ENCODE measurements around the gene KCNK10. TPM values are rescaled to one million over a fixed set of nuclear protein-coding genes. Genes with fewer than 3 reads are reported as not detected.

The KCNK10 gene
- total RNA-seq, 1 donor from 2014 or later: not detected

DNA sequence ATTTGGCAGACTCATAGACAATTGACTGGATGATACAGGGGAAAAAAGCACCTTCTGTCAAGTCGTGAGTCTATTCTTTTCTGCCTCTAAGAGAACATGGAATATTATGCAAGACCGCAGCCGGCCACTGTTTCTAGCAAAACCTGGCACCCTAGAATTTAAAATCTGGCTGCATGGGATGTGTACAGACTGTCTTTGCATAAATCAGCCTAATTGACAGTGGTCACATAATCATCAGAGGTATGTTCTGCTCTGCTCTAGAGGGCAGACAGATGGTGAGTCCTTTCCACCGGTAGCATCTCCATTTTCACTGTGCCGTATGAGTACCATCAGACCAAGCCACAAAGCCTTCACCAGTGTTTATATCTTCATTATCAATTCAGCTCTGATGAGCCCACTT lies 80.6 kb downstream of the KCNK10 start:
- Histone ChIP-seq H3K27me3 (ENCODE audit: control insufficient read depth in 3 of 3, insufficient read depth in 3 of 3, low read length in 3 of 3) (peaks cover 0 to 13% (median 0%) of the 10 kb centered on the region in 3 donors), H3K4me1 (ENCODE audit: control insufficient read depth in 3 of 3, insufficient read depth in 3 of 3, low read length in 3 of 3) (no peaks in the 10 kb centered on the region), H3K9ac (ENCODE audit: low read depth in 1 of 3, low read length in 3 of 3) (no peak overlapping the region), H3K4me3 (ENCODE audit: low read length in 3 of 3) (no peak overlapping the region), H3K9me3 (ENCODE audit: control insufficient read depth in 3 of 3, low read length in 3 of 3) (no peaks in the 10 kb centered on the region), H3K27ac (ENCODE audit: low read depth, low read length) (no peak overlapping the region), H3K36me3 (ENCODE audit: control insufficient read depth in 3 of 3, insufficient read depth in 3 of 3, low read length in 3 of 3) (no peaks in the 10 kb centered on the region)

DNA sequence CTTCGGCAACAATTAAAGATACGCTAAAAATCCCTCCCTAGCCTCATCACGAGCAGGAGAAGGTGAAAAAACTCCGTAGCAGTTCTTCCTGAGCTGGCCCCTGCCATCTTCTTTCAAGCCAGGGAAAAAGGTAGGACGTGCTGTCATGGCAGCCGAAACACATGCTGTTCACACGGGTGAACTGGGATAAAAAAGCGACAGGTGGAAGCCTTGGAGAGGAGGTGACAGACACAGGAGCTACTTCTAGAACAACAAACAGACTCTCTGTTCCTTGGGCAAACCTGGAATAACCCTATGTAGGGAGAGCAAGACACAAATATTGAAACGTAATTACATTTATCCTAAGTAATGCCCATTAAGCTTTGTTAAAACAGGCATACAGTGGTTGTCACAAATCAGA lies 81.3 kb downstream of the KCNK10 start:
- Histone ChIP-seq H3K4me1 (ENCODE audit: control insufficient read depth in 3 of 3, insufficient read depth in 3 of 3, low read length in 3 of 3) (no peaks in the 10 kb centered on the region), H3K9me3 (ENCODE audit: control insufficient read depth in 3 of 3, low read length in 3 of 3) (no peaks in the 10 kb centered on the region), H3K9ac (ENCODE audit: low read depth in 1 of 3, low read length in 3 of 3) (no peak overlapping the region), H3K36me3 (ENCODE audit: control insufficient read depth in 3 of 3, insufficient read depth in 3 of 3, low read length in 3 of 3) (no peaks in the 10 kb centered on the region), H3K27ac (ENCODE audit: low read depth, low read length) (no peak overlapping the region), H3K4me3 (ENCODE audit: low read length in 3 of 3) (no peak overlapping the region), H3K27me3 (ENCODE audit: control insufficient read depth in 3 of 3, insufficient read depth in 3 of 3, low read length in 3 of 3) (peaks cover 0 to 13% (median 0%) of the 10 kb centered on the region in 3 donors)

DNA sequence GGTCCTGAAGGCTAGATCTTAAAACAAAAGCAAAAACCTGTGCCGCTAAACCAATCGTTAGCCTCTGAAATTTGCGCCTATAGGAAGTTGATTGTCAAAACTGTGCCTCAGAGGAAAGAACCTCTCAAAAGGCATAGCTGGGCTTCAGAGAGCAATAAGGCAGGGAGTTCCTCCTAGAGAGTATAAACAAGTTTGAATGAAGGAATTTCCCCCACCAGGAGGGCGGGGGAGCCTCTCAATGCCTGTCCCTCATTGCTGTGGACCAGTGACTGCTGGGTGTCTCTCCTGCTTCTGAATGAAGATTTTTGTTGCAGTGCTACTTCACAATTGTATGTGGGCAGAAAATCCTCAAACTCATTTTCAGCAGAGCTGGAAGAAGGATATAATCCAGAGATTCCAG lies 88.6 kb downstream of the KCNK10 start:
- peaks cover 0 to 3% (median 0%) of the 10 kb centered on the region in 3 donors for H3K9me3 ChIP-seq (ENCODE audit: control insufficient read depth in 3 of 3, low read length in 3 of 3)
- no peak overlapping the region for H3K4me3 ChIP-seq (ENCODE audit: low read length in 3 of 3)
- H3K27me3 ChIP-seq (ENCODE audit: control insufficient read depth in 3 of 3, insufficient read depth in 3 of 3, low read length in 3 of 3): no peaks in the 10 kb centered on the region
- H3K4me1 ChIP-seq (ENCODE audit: control insufficient read depth in 3 of 3, insufficient read depth in 3 of 3, low read length in 3 of 3): no peaks in the 10 kb centered on the region
- H3K27ac ChIP-seq (ENCODE audit: low read depth, low read length): no peak overlapping the region
- no peak overlapping the region for H3K9ac ChIP-seq (ENCODE audit: low read depth in 1 of 3, low read length in 3 of 3)
- no peaks in the 10 kb centered on the region for H3K36me3 ChIP-seq (ENCODE audit: control insufficient read depth in 3 of 3, insufficient read depth in 3 of 3, low read length in 3 of 3)

DNA sequence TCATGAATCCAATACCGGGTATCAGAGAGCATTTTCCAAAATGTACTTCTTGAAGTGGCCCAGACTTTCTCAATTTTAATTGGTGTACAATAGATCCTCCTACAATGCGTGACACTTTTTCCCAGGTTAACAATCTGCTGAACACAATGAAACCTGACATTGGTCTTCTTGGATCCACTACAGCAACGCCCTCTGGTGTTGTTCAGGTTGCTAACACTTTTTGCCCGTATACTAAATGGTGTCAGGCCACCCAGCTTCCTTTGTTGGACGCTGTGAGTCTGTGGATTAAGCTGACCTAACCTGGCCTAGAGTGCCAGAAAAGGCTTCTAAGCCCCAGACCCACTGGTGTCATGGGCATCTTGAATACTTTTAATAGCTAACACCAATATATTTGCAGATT lies 89.2 kb downstream of the KCNK10 start:
- Histone ChIP-seq H3K4me1 (ENCODE audit: control insufficient read depth in 3 of 3, insufficient read depth in 3 of 3, low read length in 3 of 3) (no peaks in the 10 kb centered on the region), H3K9ac (ENCODE audit: low read depth in 1 of 3, low read length in 3 of 3) (no peak overlapping the region), H3K4me3 (ENCODE audit: low read length in 3 of 3) (no peak overlapping the region), H3K9me3 (ENCODE audit: control insufficient read depth in 3 of 3, low read length in 3 of 3) (peaks cover 0 to 3% (median 0%) of the 10 kb centered on the region in 3 donors), H3K36me3 (ENCODE audit: control insufficient read depth in 3 of 3, insufficient read depth in 3 of 3, low read length in 3 of 3) (no peaks in the 10 kb centered on the region), H3K27me3 (ENCODE audit: control insufficient read depth in 3 of 3, insufficient read depth in 3 of 3, low read length in 3 of 3) (no peaks in the 10 kb centered on the region), H3K27ac (ENCODE audit: low read depth, low read length) (no peak overlapping the region)

DNA sequence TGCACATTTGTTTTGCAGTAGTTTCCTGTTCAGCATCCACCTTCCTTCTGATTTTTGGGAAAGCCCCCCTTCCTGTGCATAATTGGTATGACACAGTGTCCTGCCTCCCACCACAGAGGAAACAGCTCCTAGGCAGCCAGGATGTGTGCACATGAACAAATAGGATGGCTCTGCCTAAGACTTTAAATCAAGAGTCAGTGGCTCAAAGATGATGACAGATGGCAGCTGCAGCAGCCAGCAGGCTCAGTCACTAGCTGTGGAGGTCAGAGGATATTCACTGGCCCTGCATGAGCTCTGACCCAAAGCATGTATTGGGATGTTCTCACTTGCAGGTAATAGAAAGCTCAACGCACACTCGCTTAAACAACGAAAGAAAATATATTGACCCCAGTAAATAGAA lies 90.3 kb downstream of the KCNK10 start:
- H3K9me3 ChIP-seq (ENCODE audit: control insufficient read depth in 3 of 3, low read length in 3 of 3): peaks cover 0 to 3% (median 0%) of the 10 kb centered on the region in 3 donors
- H3K4me3 ChIP-seq (ENCODE audit: low read length in 3 of 3): no peak overlapping the region
- H3K36me3 ChIP-seq (ENCODE audit: control insufficient read depth in 3 of 3, insufficient read depth in 3 of 3, low read length in 3 of 3): no peaks in the 10 kb centered on the region
- no peaks in the 10 kb centered on the region for H3K4me1 ChIP-seq (ENCODE audit: control insufficient read depth in 3 of 3, insufficient read depth in 3 of 3, low read length in 3 of 3)
- no peak overlapping the region for H3K9ac ChIP-seq (ENCODE audit: low read depth in 1 of 3, low read length in 3 of 3)
- no peaks in the 10 kb centered on the region for H3K27me3 ChIP-seq (ENCODE audit: control insufficient read depth in 3 of 3, insufficient read depth in 3 of 3, low read length in 3 of 3)
- H3K27ac ChIP-seq (ENCODE audit: low read depth, low read length): no peak overlapping the region

DNA sequence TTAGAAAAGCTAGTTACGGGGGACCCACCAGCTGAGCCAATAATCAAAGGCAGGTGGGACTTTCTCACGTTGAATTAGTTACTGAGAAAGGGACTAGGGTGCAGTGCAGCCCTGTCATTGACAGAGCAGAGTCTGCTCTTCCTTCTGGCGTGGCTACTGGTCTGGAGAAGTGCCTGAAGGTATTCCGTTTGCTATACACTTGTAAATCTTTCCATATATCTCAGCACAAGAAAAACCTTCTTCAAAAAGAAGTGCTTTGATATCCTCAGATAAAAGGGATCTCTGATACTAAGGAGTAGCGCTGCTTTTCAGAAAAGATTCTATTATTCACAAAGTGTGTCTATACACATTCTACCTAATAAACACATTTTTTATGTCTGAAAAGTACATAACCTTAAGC lies 91.5 kb downstream of the KCNK10 start:
- no peak overlapping the region for H3K27ac ChIP-seq (ENCODE audit: low read depth, low read length)
- H3K36me3 ChIP-seq (ENCODE audit: control insufficient read depth in 3 of 3, insufficient read depth in 3 of 3, low read length in 3 of 3): no peaks in the 10 kb centered on the region
- H3K27me3 ChIP-seq (ENCODE audit: control insufficient read depth in 3 of 3, insufficient read depth in 3 of 3, low read length in 3 of 3): no peaks in the 10 kb centered on the region
- H3K4me3 ChIP-seq (ENCODE audit: low read length in 3 of 3): no peak overlapping the region
- no peaks in the 10 kb centered on the region for H3K4me1 ChIP-seq (ENCODE audit: control insufficient read depth in 3 of 3, insufficient read depth in 3 of 3, low read length in 3 of 3)
- H3K9ac ChIP-seq (ENCODE audit: low read depth in 1 of 3, low read length in 3 of 3): no peak overlapping the region
- peaks cover 0 to 3% (median 0%) of the 10 kb centered on the region in 3 donors for H3K9me3 ChIP-seq (ENCODE audit: control insufficient read depth in 3 of 3, low read length in 3 of 3)

DNA sequence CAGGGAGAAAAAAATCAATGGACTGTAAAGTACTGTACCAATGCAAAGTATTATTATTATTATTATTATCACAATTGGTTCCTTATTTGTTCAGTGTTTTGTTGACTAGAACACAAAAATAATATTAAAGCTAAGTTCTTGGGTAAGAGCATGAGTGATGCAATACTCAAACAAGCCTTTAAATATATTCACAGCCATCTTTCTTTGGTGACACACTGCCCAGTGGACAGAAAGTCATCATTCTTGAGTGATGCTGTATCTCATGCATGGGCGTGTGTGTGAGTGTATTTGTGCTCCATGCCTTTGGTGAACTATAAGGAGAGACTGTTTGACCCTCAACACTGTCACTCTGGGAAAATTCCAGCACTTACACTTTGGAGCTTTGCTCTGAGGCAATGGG lies 93.6 kb downstream of the KCNK10 start:
- no peaks in the 10 kb centered on the region for H3K36me3 ChIP-seq (ENCODE audit: control insufficient read depth in 3 of 3, insufficient read depth in 3 of 3, low read length in 3 of 3)
- no peaks in the 10 kb centered on the region for H3K9me3 ChIP-seq (ENCODE audit: control insufficient read depth in 3 of 3, low read length in 3 of 3)
- no peaks in the 10 kb centered on the region for H3K4me1 ChIP-seq (ENCODE audit: control insufficient read depth in 3 of 3, insufficient read depth in 3 of 3, low read length in 3 of 3)
- no peak overlapping the region for H3K9ac ChIP-seq (ENCODE audit: low read depth in 1 of 3, low read length in 3 of 3)
- no peak overlapping the region for H3K4me3 ChIP-seq (ENCODE audit: low read length in 3 of 3)
- no peak overlapping the region for H3K27ac ChIP-seq (ENCODE audit: low read depth, low read length)
- H3K27me3 ChIP-seq (ENCODE audit: control insufficient read depth in 3 of 3, insufficient read depth in 3 of 3, low read length in 3 of 3): no peaks in the 10 kb centered on the region

DNA sequence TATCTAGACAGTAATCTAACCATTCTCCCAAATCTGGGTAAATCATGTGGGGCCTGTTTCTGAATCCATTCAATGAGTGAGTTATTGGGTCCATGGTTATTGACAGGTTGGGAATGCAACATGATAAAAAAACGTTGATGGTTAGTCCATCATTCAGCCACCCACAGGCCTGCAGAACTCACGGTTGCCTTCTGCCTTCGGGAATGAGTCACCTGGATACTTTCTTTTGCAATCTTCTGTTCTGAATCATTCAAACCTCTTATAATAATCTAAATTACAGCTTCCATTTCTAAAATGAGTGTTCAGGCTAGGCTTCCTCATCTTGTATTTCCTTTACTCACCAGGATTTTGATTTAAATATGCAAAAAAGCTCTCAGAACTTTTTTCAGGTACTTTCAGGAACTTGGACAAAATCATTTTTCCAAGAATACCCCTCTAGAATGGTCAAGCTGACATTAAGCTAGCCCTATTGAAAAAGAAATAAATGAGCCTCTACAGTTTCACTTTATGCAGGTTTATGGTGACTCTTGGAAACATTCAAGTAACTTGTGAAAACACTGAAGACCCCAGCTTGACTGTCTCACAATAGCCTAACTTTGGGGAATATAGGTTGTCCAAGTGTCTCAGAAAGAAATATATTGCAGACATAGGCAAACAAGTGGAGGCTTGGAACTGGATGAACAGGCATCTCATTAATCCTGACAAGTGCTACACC lies 94.4 kb downstream of the KCNK10 start:
- Histone ChIP-seq H3K36me3 (ENCODE audit: control insufficient read depth in 3 of 3, insufficient read depth in 3 of 3, low read length in 3 of 3) (no peaks in the 10 kb centered on the region), H3K27ac (ENCODE audit: low read depth, low read length) (no peak overlapping the region), H3K4me3 (ENCODE audit: low read length in 3 of 3) (no peak overlapping the region)

DNA sequence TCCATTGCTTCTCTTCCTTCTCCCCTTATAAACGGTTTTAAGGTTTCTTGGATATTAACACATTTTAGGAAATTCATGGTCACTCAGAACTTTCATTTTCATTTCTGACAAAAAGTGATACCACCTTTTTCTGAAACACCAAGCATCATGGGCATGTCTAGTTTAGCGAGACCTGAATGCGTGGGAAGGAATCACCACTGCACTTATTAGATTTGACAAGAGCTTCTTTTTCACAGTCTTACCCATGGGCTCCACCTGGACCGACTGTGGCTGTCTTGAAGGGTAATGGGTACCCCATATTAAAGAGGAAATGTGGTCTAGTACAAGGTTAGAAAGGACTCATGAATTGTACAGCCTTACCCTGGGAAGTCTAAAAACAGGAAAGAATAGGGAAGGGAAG lies 95.4 kb downstream of the KCNK10 start:
- Histone ChIP-seq H3K36me3 (ENCODE audit: control insufficient read depth in 3 of 3, insufficient read depth in 3 of 3, low read length in 3 of 3) (no peaks in the 10 kb centered on the region), H3K9me3 (ENCODE audit: control insufficient read depth in 3 of 3, low read length in 3 of 3) (peaks cover 0 to 3% (median under 1%) of the 10 kb centered on the region in 3 donors), H3K4me1 (ENCODE audit: control insufficient read depth in 3 of 3, insufficient read depth in 3 of 3, low read length in 3 of 3) (no peaks in the 10 kb centered on the region), H3K27me3 (ENCODE audit: control insufficient read depth in 3 of 3, insufficient read depth in 3 of 3, low read length in 3 of 3) (no peaks in the 10 kb centered on the region), H3K9ac (ENCODE audit: low read depth in 1 of 3, low read length in 3 of 3) (no peak overlapping the region), H3K27ac (ENCODE audit: low read depth, low read length) (no peak overlapping the region), H3K4me3 (ENCODE audit: low read length in 3 of 3) (no peak overlapping the region)

More for the DNA sequence above, 94.4 kb downstream of the KCNK10 start:
- Histone ChIP-seq H3K4me1 (ENCODE audit: control insufficient read depth in 3 of 3, insufficient read depth in 3 of 3, low read length in 3 of 3) (no peaks in the 10 kb centered on the region), H3K27me3 (ENCODE audit: control insufficient read depth in 3 of 3, insufficient read depth in 3 of 3, low read length in 3 of 3) (no peaks in the 10 kb centered on the region), H3K9ac (ENCODE audit: low read depth in 1 of 3, low read length in 3 of 3) (no peak overlapping the region), H3K9me3 (ENCODE audit: control insufficient read depth in 3 of 3, low read length in 3 of 3) (no peaks in the 10 kb centered on the region)

DNA sequence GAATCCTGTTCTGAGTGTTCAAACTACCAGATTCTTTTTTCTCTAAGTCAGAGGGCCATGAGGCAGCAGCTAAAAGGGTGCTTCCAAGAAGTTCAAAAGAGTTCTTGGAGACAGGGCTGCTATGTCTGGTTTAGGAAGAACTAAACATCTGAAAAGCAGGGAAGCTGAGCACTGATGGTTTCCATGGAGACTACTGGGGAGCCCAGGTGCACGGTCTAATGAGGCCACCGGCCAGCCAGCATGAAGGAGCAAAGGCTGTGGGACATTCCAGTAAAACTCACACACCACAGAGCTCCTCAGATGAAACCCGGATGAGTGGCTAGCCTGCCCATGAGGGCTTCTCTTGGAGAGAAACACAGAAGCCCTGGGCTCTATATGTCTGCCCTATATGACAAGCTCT lies 97.3 kb downstream of the KCNK10 start:
- Histone ChIP-seq H3K4me1 (ENCODE audit: control insufficient read depth in 3 of 3, insufficient read depth in 3 of 3, low read length in 3 of 3) (no peaks in the 10 kb centered on the region), H3K9ac (ENCODE audit: low read depth in 1 of 3, low read length in 3 of 3) (no peak overlapping the region), H3K36me3 (ENCODE audit: control insufficient read depth in 3 of 3, insufficient read depth in 3 of 3, low read length in 3 of 3) (no peaks in the 10 kb centered on the region), H3K27me3 (ENCODE audit: control insufficient read depth in 3 of 3, insufficient read depth in 3 of 3, low read length in 3 of 3) (no peaks in the 10 kb centered on the region), H3K27ac (ENCODE audit: low read depth, low read length) (no peak overlapping the region), H3K4me3 (ENCODE audit: low read length in 3 of 3) (no peak overlapping the region), H3K9me3 (ENCODE audit: control insufficient read depth in 3 of 3, low read length in 3 of 3) (peaks cover 0 to 5% (median 2%) of the 10 kb centered on the region in 3 donors)

All from skeletal muscle tissue (tissue), 4 donors.